RWPE2 (cell line): ENCODE results near the gene EME2.
A peak's percentile ranks its signal among the peaks of the same experiment; 100 is the strongest.

Source experiments
- ATAC-seq: fragments of 200-7000 bp; cut with Tn5 transposase; 3 replicates; pipeline ENCODE4 v1.9.1; 2021; ENCODE audit warnings: low read depth
- DNase-seq: peaks from one replicate; pipeline ENCODE4 v3.0.0-alpha.2; 2020; ENCODE audit warnings: low spot score
- H3K27ac ChIP-seq: fragments of 450-650 bp; 2 replicates; pipeline ENCODE4 v1.5.1; 2017; ENCODE audit warnings: mild to moderate bottlenecking; ENCODE audit not compliant: poor library complexity, severe bottlenecking
- H3K27me3 ChIP-seq: fragments of 250-450 bp; sonication (Bioruptor Pico); 2 replicates; pipeline ENCODE4 v1.5.1; 2021; ENCODE audit warnings: mild to moderate bottlenecking, moderate library complexity; ENCODE audit not compliant: insufficient read depth, poor library complexity, severe bottlenecking
- H3K36me3 ChIP-seq: fragments of 250-450 bp; sonication (Bioruptor Pico); 2 replicates; pipeline ENCODE4 v1.5.1; 2020; ENCODE audit warnings: low read depth, mild to moderate bottlenecking, moderate library complexity
- H3K4me1 ChIP-seq: fragments of 250-450 bp; sonication (Bioruptor Pico); 2 replicates; pipeline ENCODE4 v1.5.1; 2021; ENCODE audit warnings: mild to moderate bottlenecking, moderate library complexity; ENCODE audit not compliant: insufficient read depth, poor library complexity, severe bottlenecking
- H3K4me3 ChIP-seq: fragments of 250-450 bp; sonication (Bioruptor Pico); 2 replicates; pipeline ENCODE4 v1.5.1; 2021; ENCODE audit warnings: mild to moderate bottlenecking, moderate library complexity; ENCODE audit not compliant: severe bottlenecking
- H3K9me3 ChIP-seq: fragments of 250-450 bp; sonication (Bioruptor Pico); 2 replicates; pipeline ENCODE4 v1.5.1; 2021; ENCODE audit warnings: mild to moderate bottlenecking, moderate library complexity; ENCODE audit not compliant: severe bottlenecking
- CTCF ChIP-seq: fragments of 450-650 bp; IDR thresholded peaks from one replicate; pipeline ENCODE4 v1.5.1; 2017; ENCODE audit warnings: mild to moderate bottlenecking, moderate library complexity; ENCODE audit not compliant: poor library complexity, severe bottlenecking

Gene EME2

GRCh38 chr16:1825381-1825863 lies 52.8 kb downstream of the EME2 start:
- Histone ChIP-seq H3K27ac (no peak overlapping the region), H3K36me3 (peaks cover 25% of the 10 kb centered on the region), H3K4me3 (peak overlapping the region; percentile 62), H3K4me1 (peaks cover 6% of the 10 kb centered on the region), H3K9me3 (no peaks in the 10 kb centered on the region), H3K27me3 (no peaks in the 10 kb centered on the region)
- TF ChIP-seq CTCF = no peak
- no peak for ATAC-seq
- no peak for DNase-seq
